ENCODE measurements around the gene ORAI2. TPM values are rescaled to one million over a fixed set of nuclear protein-coding genes. Genes with fewer than 3 reads are reported as not detected.
A peak's percentile ranks its signal among the peaks of the same experiment; 100 is the strongest.
"Not testable (repeated sequence)": the region's sequence is repeated elsewhere in the genome, so short reads cannot be mapped to it uniquely, and the experiment has no call there.

Gene ORAI2
- total RNA-seq, 1 donor from 2014 or later = 47.8 TPM

- H3K4me3 Mint-ChIP-seq (ENCODE audit: unreplicated experiment); H3K4me1 Mint-ChIP-seq (ENCODE audit: unreplicated experiment); DNase-seq (ENCODE audit: extremely low spot score, unreplicated experiment): not testable (repeated sequence)
Observed at GRCh38 chr7:102490529-102491075, 57.2 kb downstream of the ORAI2 start.

GRCh38 chr7:102493220-102493935 lies 60.0 kb downstream of the ORAI2 start:
- not testable (repeated sequence) for H3K27ac Mint-ChIP-seq (ENCODE audit: unreplicated experiment); H3K27me3 Mint-ChIP-seq (ENCODE audit: unreplicated experiment); H3K9me3 Mint-ChIP-seq (ENCODE audit: unreplicated experiment); DNase-seq (ENCODE audit: extremely low spot score, unreplicated experiment); H3K4me3 Mint-ChIP-seq (ENCODE audit: unreplicated experiment); H3K36me3 Mint-ChIP-seq (ENCODE audit: unreplicated experiment); H3K4me1 Mint-ChIP-seq (ENCODE audit: unreplicated experiment)

More at GRCh38 chr7:102490529-102491075, 57.2 kb downstream of the ORAI2 start:
- H3K27me3 Mint-ChIP-seq (ENCODE audit: unreplicated experiment); H3K36me3 Mint-ChIP-seq (ENCODE audit: unreplicated experiment); H3K9me3 Mint-ChIP-seq (ENCODE audit: unreplicated experiment); H3K27ac Mint-ChIP-seq (ENCODE audit: unreplicated experiment): not testable (repeated sequence)

GRCh38 chr7:102494026-102494425 lies 60.7 kb downstream of the ORAI2 start:
- H3K9me3 Mint-ChIP-seq (ENCODE audit: unreplicated experiment); DNase-seq (ENCODE audit: extremely low spot score, unreplicated experiment); H3K27ac Mint-ChIP-seq (ENCODE audit: unreplicated experiment); H3K27me3 Mint-ChIP-seq (ENCODE audit: unreplicated experiment); H3K4me3 Mint-ChIP-seq (ENCODE audit: unreplicated experiment); H3K36me3 Mint-ChIP-seq (ENCODE audit: unreplicated experiment); H3K4me1 Mint-ChIP-seq (ENCODE audit: unreplicated experiment): not testable (repeated sequence)

- DNase-seq (ENCODE audit: extremely low spot score, unreplicated experiment); H3K4me3 Mint-ChIP-seq (ENCODE audit: unreplicated experiment); H3K36me3 Mint-ChIP-seq (ENCODE audit: unreplicated experiment); H3K4me1 Mint-ChIP-seq (ENCODE audit: unreplicated experiment); H3K9me3 Mint-ChIP-seq (ENCODE audit: unreplicated experiment); H3K27ac Mint-ChIP-seq (ENCODE audit: unreplicated experiment); H3K27me3 Mint-ChIP-seq (ENCODE audit: unreplicated experiment): not testable (repeated sequence)
Observed at GRCh38 chr7:102494473-102495149, 61.2 kb downstream of the ORAI2 start.

GRCh38 chr7:102496861-102497260 lies 63.5 kb downstream of the ORAI2 start:
- not testable (repeated sequence) for H3K4me3 Mint-ChIP-seq (ENCODE audit: unreplicated experiment); H3K9me3 Mint-ChIP-seq (ENCODE audit: unreplicated experiment); DNase-seq (ENCODE audit: extremely low spot score, unreplicated experiment); H3K27ac Mint-ChIP-seq (ENCODE audit: unreplicated experiment); H3K27me3 Mint-ChIP-seq (ENCODE audit: unreplicated experiment); H3K4me1 Mint-ChIP-seq (ENCODE audit: unreplicated experiment); H3K36me3 Mint-ChIP-seq (ENCODE audit: unreplicated experiment)

GRCh38 chr7:102497308-102497707 lies 63.9 kb downstream of the ORAI2 start:
- H3K36me3 Mint-ChIP-seq (ENCODE audit: unreplicated experiment); H3K27me3 Mint-ChIP-seq (ENCODE audit: unreplicated experiment); H3K4me1 Mint-ChIP-seq (ENCODE audit: unreplicated experiment); H3K9me3 Mint-ChIP-seq (ENCODE audit: unreplicated experiment); DNase-seq (ENCODE audit: extremely low spot score, unreplicated experiment); H3K27ac Mint-ChIP-seq (ENCODE audit: unreplicated experiment); H3K4me3 Mint-ChIP-seq (ENCODE audit: unreplicated experiment): not testable (repeated sequence)

- not testable (repeated sequence) for DNase-seq (ENCODE audit: extremely low spot score, unreplicated experiment); H3K9me3 Mint-ChIP-seq (ENCODE audit: unreplicated experiment); H3K4me1 Mint-ChIP-seq (ENCODE audit: unreplicated experiment); H3K27me3 Mint-ChIP-seq (ENCODE audit: unreplicated experiment); H3K4me3 Mint-ChIP-seq (ENCODE audit: unreplicated experiment); H3K27ac Mint-ChIP-seq (ENCODE audit: unreplicated experiment); H3K36me3 Mint-ChIP-seq (ENCODE audit: unreplicated experiment)
Observed at GRCh38 chr7:102498321-102498720, 64.9 kb downstream of the ORAI2 start.

- H3K4me3 Mint-ChIP-seq (ENCODE audit: unreplicated experiment); H3K4me1 Mint-ChIP-seq (ENCODE audit: unreplicated experiment); DNase-seq (ENCODE audit: extremely low spot score, unreplicated experiment); H3K9me3 Mint-ChIP-seq (ENCODE audit: unreplicated experiment); H3K27me3 Mint-ChIP-seq (ENCODE audit: unreplicated experiment); H3K27ac Mint-ChIP-seq (ENCODE audit: unreplicated experiment); H3K36me3 Mint-ChIP-seq (ENCODE audit: unreplicated experiment): not testable (repeated sequence)
Observed at GRCh38 chr7:102503141-102503540, 69.8 kb downstream of the ORAI2 start.

- H3K27ac Mint-ChIP-seq (ENCODE audit: unreplicated experiment); H3K36me3 Mint-ChIP-seq (ENCODE audit: unreplicated experiment); H3K27me3 Mint-ChIP-seq (ENCODE audit: unreplicated experiment); H3K4me1 Mint-ChIP-seq (ENCODE audit: unreplicated experiment); H3K4me3 Mint-ChIP-seq (ENCODE audit: unreplicated experiment); H3K9me3 Mint-ChIP-seq (ENCODE audit: unreplicated experiment): not testable (repeated sequence)
- DNase-seq (ENCODE audit: extremely low spot score, unreplicated experiment) = peak; percentile 56
Observed at GRCh38 chr7:102505298-102506185, 72.2 kb downstream of the ORAI2 start.
